GM18873 (cell line): ENCODE measurements around the gene UPF3A.

Experiments used
- ATAC-seq: cut with Tn5 transposase; IDR thresholded peaks from one replicate; pipeline ENCODE4 v1.9.1; 2021; ENCODE audit warnings: mild to moderate bottlenecking, moderate library complexity, moderate number of reproducible peaks; ENCODE audit not compliant: unreplicated experiment, low FRiP score

UPF3A gene

GRCh38 chr13:114303700-114304327 lies 22.4 kb downstream of the UPF3A start:
- no peak for ATAC-seq

- no peak for ATAC-seq
Measured at GRCh38 chr13:114304346-114305034, 23.1 kb downstream of the UPF3A start.

GRCh38 chr13:114309086-114309485 lies 27.7 kb downstream of the UPF3A start:
- ATAC-seq: no peak

GRCh38 chr13:114309806-114310410 lies 28.5 kb downstream of the UPF3A start:
- ATAC-seq: no peak

- no peak for ATAC-seq
Measured at GRCh38 chr13:114310956-114311355, 29.6 kb downstream of the UPF3A start.

GRCh38 chr13:114311387-114311786 lies 30.0 kb downstream of the UPF3A start:
- ATAC-seq: no peak

GRCh38 chr13:114311908-114312307 lies 30.5 kb downstream of the UPF3A start:
- no peak for ATAC-seq

- peak; percentile 36 for ATAC-seq
Measured at GRCh38 chr13:114313061-114313860, 31.9 kb downstream of the UPF3A start.

- ATAC-seq: peak; percentile 65
Measured at GRCh38 chr13:114314074-114314912, 32.9 kb downstream of the UPF3A start, which contains the start of gene CHAMP1. CHAMP1 (plus strand) TSS chr13:114314503; CDS start chr13:114323843, 9,340 bp downstream.

GRCh38 chr13:114315074-114315785 lies 33.8 kb downstream of the UPF3A start:
- ATAC-seq: peak; percentile 6

GRCh38 chr13:114318624-114319023 lies 37.2 kb downstream of the UPF3A start:
- ATAC-seq: no peak

- ATAC-seq: no peak
Measured at GRCh38 chr13:114319441-114319913, 38.1 kb downstream of the UPF3A start.

GRCh38 chr13:114320065-114320464 lies 38.7 kb downstream of the UPF3A start:
- ATAC-seq: no peak

- no peak for ATAC-seq
Measured at GRCh38 chr13:114321256-114321655, 39.9 kb downstream of the UPF3A start.

- ATAC-seq: no peak
Measured at GRCh38 chr13:114323349-114323748, 41.9 kb downstream of the UPF3A start.

GRCh38 chr13:114324334-114324733 lies 42.9 kb downstream of the UPF3A start:
- no peak for ATAC-seq

GRCh38 chr13:114325729-114326128 lies 44.3 kb downstream of the UPF3A start:
- no peak for ATAC-seq

- ATAC-seq: no peak
Measured at GRCh38 chr13:114328034-114328433, 46.6 kb downstream of the UPF3A start.

- ATAC-seq: no peak
Measured at GRCh38 chr13:114328595-114328994, 47.2 kb downstream of the UPF3A start.
